OCI-LY3 (cell line): ENCODE results near the gene BHMT.

Experiments used
- H2AFZ ChIP-seq: fragments of 200-600, 300-600 bp; shearing (Covaris generic); 2 replicates; pipeline ENCODE4 v1.6.0; 2014; ENCODE audit warnings: antibody characterized with exemption, low read depth, low read length
- H3K27ac ChIP-seq: fragments of 200-600, 300-600 bp; sonication (generic); 2 replicates; pipeline ENCODE4 v1.5.1; 2014; ENCODE audit warnings: mild to moderate bottlenecking, low read length, moderate library complexity, mixed read lengths
- H3K27me3 ChIP-seq: fragments of 200-600, 300-600 bp; sonication (generic); 2 replicates; pipeline ENCODE4 v1.6.1; 2014; ENCODE audit warnings: low read depth, low read length, mixed read lengths
- H3K36me3 ChIP-seq: fragments of 200-600, 300-600 bp; sonication (generic); replicated peaks from 2 replicates; pipeline ENCODE3; 2014; ENCODE audit warnings: low read depth, low read length, mixed read lengths
- H3K4me1 ChIP-seq: fragments of 300-600, 200-600 bp; sonication (generic); 2 replicates; pipeline ENCODE4 v1.6.1; 2014; ENCODE audit warnings: low read length, mixed read lengths
- H3K4me2 ChIP-seq: fragments of 200-600, 300-600 bp; sonication (generic); 2 replicates; pipeline ENCODE4 v1.6.1; 2014; ENCODE audit warnings: low read length, mixed read lengths
- H3K4me3 ChIP-seq: fragments of 300-600, 200-600 bp; sonication (generic); 2 replicates; pipeline ENCODE4 v1.5.1; 2014; ENCODE audit warnings: antibody characterized with exemption, mild to moderate bottlenecking, low read length, moderate library complexity
- H3K79me2 ChIP-seq: fragments of 300-600, 200-600 bp; shearing (Covaris generic); 2 replicates; pipeline ENCODE4 v1.6.1; 2014; ENCODE audit warnings: mild to moderate bottlenecking, low read length, mixed read lengths
- H3K9ac ChIP-seq: fragments of 300-600, 200-600 bp; shearing (Covaris generic); 2 replicates; pipeline ENCODE4 v1.6.0; 2014; ENCODE audit warnings: mild to moderate bottlenecking, low read length, moderate library complexity
- H3K9me3 ChIP-seq: fragments of 200-600, 300-600 bp; shearing (Covaris generic); 2 replicates; pipeline ENCODE4 v1.6.1; 2014; ENCODE audit warnings: low read length, mixed read lengths; ENCODE audit not compliant: insufficient read depth
- H4K20me1 ChIP-seq: fragments of 200-600, 300-600 bp; sonication (generic); 2 replicates; pipeline ENCODE4 v1.6.1; 2016; ENCODE audit warnings: low read length, mixed read lengths; ENCODE audit not compliant: insufficient read depth
- EZH2phosphoT487 ChIP-seq: fragments of 200-600 bp; shearing (Covaris generic); IDR thresholded peaks from 2 replicates; pipeline ENCODE4 v1.6.1; 2018; ENCODE audit warnings: antibody characterized with exemption, mixed run types, low read depth
- TF ChIP-seq, protein P1 (sequence below): fragments of 200-600, 300-600 bp; sonication (generic); IDR thresholded peaks from 2 replicates; pipeline ENCODE4 v1.5.1; 2014; ENCODE audit warnings: antibody characterized with exemption, low read length, low read depth

BHMT gene

DNA sequence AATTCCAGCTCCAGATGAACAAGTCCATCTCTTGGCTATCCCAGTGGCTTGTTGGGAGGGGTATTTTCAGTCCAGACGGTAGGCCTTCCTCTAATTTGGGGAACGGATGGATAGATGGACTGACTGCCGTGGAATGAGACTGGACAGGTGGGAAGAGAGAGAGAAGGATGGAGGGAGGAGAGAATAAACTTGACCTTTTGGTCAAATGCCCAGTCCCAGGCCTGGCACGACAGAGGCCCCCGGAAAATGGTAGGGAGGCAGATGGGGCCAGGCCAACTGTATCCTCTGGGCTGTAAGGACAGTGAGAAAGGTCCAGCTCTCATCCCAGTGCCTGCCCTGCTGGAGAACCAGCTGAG, 1.1 kb downstream of the BHMT start:
- H4K20me1 ChIP-seq: no peaks in the 10 kb centered on the region
- H3K27ac ChIP-seq: no peak overlapping the region
- H3K9me3 ChIP-seq: no peaks in the 10 kb centered on the region
- no peaks in the 10 kb centered on the region for H3K79me2 ChIP-seq
- H3K4me1 ChIP-seq: no peaks in the 10 kb centered on the region
- H3K4me2 ChIP-seq: no peak overlapping the region
- H2AFZ ChIP-seq: no peak overlapping the region
- no peak overlapping the region for H3K4me3 ChIP-seq
- TF ChIP-seq EZH2phosphoT487: no peak
- TF ChIP-seq, protein P1, sequence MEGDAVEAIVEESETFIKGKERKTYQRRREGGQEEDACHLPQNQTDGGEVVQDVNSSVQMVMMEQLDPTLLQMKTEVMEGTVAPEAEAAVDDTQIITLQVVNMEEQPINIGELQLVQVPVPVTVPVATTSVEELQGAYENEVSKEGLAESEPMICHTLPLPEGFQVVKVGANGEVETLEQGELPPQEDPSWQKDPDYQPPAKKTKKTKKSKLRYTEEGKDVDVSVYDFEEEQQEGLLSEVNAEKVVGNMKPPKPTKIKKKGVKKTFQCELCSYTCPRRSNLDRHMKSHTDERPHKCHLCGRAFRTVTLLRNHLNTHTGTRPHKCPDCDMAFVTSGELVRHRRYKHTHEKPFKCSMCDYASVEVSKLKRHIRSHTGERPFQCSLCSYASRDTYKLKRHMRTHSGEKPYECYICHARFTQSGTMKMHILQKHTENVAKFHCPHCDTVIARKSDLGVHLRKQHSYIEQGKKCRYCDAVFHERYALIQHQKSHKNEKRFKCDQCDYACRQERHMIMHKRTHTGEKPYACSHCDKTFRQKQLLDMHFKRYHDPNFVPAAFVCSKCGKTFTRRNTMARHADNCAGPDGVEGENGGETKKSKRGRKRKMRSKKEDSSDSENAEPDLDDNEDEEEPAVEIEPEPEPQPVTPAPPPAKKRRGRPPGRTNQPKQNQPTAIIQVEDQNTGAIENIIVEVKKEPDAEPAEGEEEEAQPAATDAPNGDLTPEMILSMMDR: no peak
- no peak overlapping the region for H3K9ac ChIP-seq
- no peaks in the 10 kb centered on the region for H3K36me3 ChIP-seq
- H3K27me3 ChIP-seq: peaks cover 8% of the 10 kb centered on the region; the same call in 1 of the 2 replicates

DNA sequence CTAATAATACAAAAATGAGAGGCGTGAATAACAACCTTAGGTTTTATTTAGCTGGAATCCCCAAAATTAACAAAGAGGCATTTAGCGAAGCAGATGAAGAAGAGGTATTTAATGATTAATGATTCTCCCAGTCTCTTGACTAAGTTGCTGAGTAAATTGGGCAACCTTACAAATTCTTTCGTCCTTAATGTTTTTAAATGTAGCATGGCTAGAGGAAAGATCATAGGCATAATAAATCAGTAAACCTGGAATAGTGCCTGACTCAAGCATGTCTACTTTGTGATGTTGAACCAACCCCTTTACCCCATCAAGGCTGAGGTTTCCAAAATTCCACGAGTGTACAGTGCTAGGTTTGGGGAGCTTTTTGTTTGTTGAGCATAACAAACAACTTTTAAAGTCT, 7.9 kb downstream of the BHMT start:
- no peak overlapping the region for H3K4me3 ChIP-seq

DNA sequence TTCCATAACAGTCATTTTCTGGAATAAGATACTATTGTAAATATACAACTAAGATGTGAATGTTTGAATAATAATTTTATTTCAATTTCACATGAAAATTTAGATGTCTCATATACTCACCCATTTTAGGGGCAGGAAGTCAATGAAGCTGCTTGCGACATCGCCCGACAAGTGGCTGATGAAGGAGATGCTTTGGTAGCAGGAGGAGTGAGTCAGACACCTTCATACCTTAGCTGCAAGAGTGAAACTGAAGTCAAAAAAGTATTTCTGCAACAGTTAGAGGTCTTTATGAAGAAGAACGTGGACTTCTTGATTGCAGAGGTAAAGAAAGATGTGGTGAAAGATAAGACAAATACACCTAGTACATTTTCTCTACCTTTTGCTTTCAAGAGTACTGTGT, 8.6 kb downstream of the BHMT start:
- H3K4me2 ChIP-seq: no peak overlapping the region
- H3K9ac ChIP-seq: no peak overlapping the region
- H3K4me3 ChIP-seq: no peak overlapping the region
- no peaks in the 10 kb centered on the region for H3K9me3 ChIP-seq
- no peaks in the 10 kb centered on the region for H3K4me1 ChIP-seq
- no peak overlapping the region for H2AFZ ChIP-seq
- no peaks in the 10 kb centered on the region for H3K27me3 ChIP-seq
- TF ChIP-seq, protein P1: no peak
- no peak for TF ChIP-seq EZH2phosphoT487
- H3K27ac ChIP-seq: no peak overlapping the region
- H3K79me2 ChIP-seq: no peaks in the 10 kb centered on the region
- no peaks in the 10 kb centered on the region for H3K36me3 ChIP-seq
- H4K20me1 ChIP-seq: no peaks in the 10 kb centered on the region

More for the DNA sequence above, 7.9 kb downstream of the BHMT start:
- H3K36me3 ChIP-seq: no peaks in the 10 kb centered on the region
- no peaks in the 10 kb centered on the region for H4K20me1 ChIP-seq
- no peaks in the 10 kb centered on the region for H3K4me1 ChIP-seq
- H2AFZ ChIP-seq: no peak overlapping the region
- no peaks in the 10 kb centered on the region for H3K9me3 ChIP-seq
- H3K4me2 ChIP-seq: no peak overlapping the region
- H3K27me3 ChIP-seq: no peaks in the 10 kb centered on the region
- TF ChIP-seq EZH2phosphoT487: no peak
- TF ChIP-seq, protein P1: no peak
- no peak overlapping the region for H3K9ac ChIP-seq
- no peak overlapping the region for H3K27ac ChIP-seq
- H3K79me2 ChIP-seq: no peaks in the 10 kb centered on the region

DNA sequence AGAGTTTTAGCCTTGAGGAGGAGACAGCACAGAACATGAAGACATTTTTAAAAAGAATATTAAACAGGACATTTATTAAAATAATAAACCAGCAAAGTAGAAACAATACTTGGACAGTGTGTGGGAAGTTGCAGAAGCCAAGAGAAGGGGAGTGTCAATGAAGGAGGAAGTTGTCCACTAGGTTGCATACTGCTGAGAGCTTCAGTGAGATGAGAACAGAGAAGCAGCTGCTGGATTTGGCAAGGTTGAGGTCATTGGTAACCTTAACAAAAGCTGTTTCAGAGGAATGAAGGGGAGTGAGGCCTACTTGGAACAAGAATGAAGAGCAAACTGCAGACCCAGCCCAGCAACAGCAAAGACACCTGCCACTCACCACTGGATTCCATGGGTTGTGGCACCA, 11.4 kb downstream of the BHMT start:
- no peak overlapping the region for H3K4me2 ChIP-seq
- H4K20me1 ChIP-seq: no peaks in the 10 kb centered on the region
- no peak overlapping the region for H2AFZ ChIP-seq
- no peaks in the 10 kb centered on the region for H3K36me3 ChIP-seq
- H3K4me1 ChIP-seq: no peaks in the 10 kb centered on the region
- no peak overlapping the region for H3K27ac ChIP-seq
- no peak for TF ChIP-seq EZH2phosphoT487
- no peaks in the 10 kb centered on the region for H3K27me3 ChIP-seq
- no peaks in the 10 kb centered on the region for H3K79me2 ChIP-seq
- no peaks in the 10 kb centered on the region for H3K9me3 ChIP-seq
- H3K4me3 ChIP-seq: no peak overlapping the region
- no peak overlapping the region for H3K9ac ChIP-seq

DNA sequence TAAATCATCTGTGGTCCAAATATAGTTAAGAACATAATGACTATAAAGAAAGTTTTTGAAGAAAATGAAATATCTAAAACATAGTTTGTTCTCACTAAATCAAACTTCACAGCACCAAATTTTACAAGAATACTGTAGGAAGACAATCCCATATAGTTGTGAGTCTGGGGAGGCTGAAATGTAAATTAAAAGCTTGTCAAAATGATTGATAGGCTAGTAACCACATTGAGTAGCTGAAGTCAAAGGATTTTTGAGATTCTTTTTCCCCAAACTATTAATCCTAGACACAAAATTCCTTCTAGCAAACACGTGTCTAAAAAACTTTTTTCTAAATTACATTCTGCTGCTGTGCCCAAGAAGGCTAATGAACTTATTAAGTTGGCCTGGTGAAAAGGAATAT, 13.0 kb downstream of the BHMT start:
- Histone ChIP-seq H3K36me3 (no peaks in the 10 kb centered on the region), H3K27ac (no peak overlapping the region), H3K9me3 (no peaks in the 10 kb centered on the region), H3K9ac (no peak overlapping the region), H3K4me1 (no peaks in the 10 kb centered on the region), H3K4me2 (no peak overlapping the region), H2AFZ (no peak overlapping the region), H3K79me2 (no peaks in the 10 kb centered on the region), H4K20me1 (no peaks in the 10 kb centered on the region), H3K4me3 (no peak overlapping the region), H3K27me3 (no peaks in the 10 kb centered on the region)
- TF ChIP-seq EZH2phosphoT487: no peak
- TF ChIP-seq, protein P1: no peak
